GM08714 (cell line): ENCODE results near the gene PPP3CA.

Source experiments
- H3K4me3 ChIP-seq: fragments of 200-500 bp; sonication (Bioruptor generic); 2 replicates; pipeline ENCODE4 v1.5.1; 2014; ENCODE audit warnings: mild to moderate bottlenecking, low read length, inconsistent platforms
- ZNF274 ChIP-seq: IDR thresholded peaks from 2 replicates; pipeline ENCODE4 v1.6.1; 2012; ENCODE audit warnings: mild to moderate bottlenecking, low read depth, low read length

The PPP3CA gene

DNA sequence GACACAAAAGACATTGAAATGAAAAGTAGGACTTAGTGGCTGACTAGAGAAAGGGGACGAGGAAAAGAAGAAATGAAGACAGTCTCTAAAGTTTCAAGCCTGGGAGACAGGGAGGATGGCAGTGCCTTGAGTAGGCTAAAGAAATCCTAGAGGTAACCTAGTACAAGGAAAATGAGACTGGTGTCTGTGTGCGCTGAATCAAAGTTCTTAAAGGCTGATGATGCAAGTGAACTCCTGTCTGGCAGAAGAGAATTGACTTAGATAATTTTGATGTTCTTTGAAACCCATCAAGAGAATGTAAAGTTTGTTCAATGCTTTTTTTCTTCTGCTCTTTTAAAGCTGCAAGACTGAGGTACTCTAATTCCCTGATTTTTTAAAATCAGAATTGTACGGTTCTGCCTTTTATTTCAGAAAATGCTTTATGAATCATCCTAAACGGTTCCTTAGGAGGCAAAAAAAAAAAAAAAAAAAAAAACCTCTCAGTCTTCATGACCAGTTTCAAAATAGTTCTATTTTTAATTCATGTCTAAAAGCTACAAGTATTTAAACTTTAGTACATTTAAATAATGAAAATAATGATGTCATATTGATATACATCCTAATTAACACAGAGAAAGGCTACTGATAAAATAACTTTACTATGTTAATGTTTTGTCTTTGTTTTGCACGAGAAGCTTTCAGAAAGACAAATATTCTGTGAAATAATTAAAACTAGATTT is 189.8 kb downstream of the PPP3CA start:
- H3K4me3 ChIP-seq, result no peak overlapping the region
- TF ChIP-seq ZNF274, result no peak

DNA sequence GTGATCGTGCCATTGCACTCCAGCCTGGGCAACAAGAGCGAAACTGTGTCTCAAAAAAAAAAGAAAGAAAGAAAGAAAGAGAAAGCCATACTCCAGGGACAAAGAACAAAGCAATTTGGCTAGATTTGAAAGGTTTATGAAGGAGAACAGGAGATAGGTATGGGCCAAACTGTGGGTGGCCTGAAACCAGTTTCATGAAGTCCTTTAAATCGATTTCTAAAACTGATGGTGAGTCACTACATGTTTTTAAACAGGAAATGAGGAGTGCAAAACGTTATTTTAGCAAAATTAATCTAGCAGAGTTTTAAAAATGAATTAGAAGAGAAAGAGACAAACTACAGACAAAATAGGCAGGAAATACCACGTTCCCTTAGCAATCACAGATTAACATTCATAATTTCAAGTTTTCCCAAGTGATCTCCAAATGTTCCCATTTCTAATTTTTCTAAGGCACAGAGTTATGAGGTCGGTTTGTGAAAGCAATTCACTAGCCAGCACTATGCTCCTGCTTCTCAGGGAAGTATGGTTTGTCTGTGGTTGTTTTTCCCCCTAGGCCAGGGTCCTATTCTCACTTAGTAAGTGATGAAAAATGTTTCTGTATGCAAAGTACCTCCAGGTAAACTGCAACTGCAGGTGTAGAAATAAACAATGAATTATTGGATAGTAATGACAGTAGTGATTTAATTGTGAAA is 190.6 kb downstream of the PPP3CA start:
- TF ChIP-seq ZNF274, result no peak
- no peak overlapping the region for H3K4me3 ChIP-seq

DNA sequence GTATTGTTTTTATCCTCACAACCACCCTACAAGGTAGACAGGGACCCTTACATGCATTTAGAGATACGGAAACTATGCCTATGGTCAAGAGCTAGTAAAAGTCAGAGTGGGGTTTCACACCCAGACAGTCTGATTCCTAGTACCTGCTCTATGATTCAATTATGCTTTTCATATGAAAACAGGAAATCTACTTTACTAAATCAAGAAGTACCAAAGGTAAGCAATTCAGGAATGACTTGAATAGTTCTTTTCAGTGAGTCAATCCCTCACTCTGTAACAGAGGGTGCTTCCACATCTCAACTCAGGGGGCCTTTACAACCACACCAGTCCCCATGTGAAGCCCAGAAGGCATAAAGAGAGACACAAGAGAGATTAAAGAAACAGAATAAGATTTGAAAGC is 191.4 kb downstream of the PPP3CA start:
- no peak overlapping the region for H3K4me3 ChIP-seq
- no peak for TF ChIP-seq ZNF274

DNA sequence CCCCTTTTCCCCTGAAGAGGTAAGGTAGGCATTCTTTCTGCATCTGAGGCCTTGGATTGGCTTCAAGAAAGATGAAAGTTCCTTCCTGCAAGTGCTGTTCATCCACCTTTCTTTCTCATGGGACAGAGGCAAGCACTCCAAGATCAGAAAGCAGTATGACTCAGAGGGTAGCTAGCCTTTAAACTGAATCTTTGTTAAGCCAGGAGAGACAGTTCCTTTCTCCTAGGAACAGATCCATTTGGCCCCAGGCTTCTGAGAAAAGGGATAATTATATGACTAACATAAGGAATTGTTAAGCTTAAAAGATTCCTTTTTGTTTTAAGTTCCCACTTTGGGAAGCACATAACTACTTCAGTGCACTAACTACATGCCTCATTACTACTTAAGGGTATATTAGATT is 192.0 kb downstream of the PPP3CA start:
- no peak overlapping the region for H3K4me3 ChIP-seq
- no peak for TF ChIP-seq ZNF274

DNA sequence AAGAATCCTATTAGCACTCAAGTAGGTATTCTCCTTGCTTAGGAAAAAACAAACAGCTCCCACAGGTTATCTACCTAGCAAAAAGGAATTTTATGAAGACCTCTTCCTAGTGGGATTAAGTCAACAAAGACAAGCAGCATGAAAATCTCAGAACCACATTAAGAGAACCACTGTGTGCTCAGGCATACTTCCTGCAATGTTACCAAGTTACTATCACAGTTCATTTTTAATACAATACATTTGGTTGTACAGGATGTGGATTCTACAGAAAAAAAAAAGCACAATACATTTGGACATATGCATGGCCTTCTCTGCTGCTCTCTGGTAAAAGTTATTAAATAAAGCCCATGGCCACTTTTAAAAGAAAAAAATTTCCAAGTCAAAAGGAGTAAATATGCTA is 193.7 kb downstream of the PPP3CA start:
- TF ChIP-seq ZNF274, result no peak
- H3K4me3 ChIP-seq, result no peak overlapping the region

DNA sequence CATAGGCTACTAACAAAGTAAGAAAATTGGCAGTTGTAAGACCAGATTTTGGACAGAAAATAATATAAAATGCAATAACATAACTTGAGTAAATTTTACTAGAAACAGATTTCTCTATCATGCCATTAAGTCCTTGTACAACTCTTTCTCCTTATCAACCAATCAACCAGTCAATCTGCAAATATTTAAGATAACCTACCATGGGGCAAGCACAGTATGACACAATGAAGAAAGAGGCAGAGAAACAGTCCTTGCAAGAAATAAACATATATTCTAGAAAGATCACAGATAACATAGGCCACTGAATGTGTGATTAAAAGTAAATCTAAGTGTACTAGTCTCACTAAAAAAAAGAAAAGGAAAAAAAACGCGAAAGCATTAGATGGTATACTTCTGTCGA is 194.8 kb downstream of the PPP3CA start:
- no peak for TF ChIP-seq ZNF274
- H3K4me3 ChIP-seq, result no peak overlapping the region

DNA sequence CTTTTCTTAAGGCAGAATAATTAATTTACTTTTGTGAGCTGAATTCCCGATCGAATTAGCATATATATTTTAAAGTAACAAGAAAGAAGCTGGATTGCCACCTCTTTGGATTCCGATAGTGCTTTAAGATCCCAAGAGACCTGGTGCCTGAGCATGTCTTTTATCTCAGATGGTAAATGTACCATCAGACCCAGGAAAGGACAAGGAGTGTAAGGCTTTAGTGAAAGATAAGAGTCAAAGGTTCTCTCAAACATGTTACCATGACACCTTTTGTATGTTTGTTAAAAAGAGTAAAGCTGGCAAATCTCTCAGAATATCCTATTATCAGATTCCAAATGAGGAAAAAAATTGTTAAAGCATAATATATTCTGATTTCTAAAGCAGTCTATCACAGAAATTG is 198.8 kb downstream of the PPP3CA start:
- H3K4me3 ChIP-seq, result no peak overlapping the region
- no peak for TF ChIP-seq ZNF274

DNA sequence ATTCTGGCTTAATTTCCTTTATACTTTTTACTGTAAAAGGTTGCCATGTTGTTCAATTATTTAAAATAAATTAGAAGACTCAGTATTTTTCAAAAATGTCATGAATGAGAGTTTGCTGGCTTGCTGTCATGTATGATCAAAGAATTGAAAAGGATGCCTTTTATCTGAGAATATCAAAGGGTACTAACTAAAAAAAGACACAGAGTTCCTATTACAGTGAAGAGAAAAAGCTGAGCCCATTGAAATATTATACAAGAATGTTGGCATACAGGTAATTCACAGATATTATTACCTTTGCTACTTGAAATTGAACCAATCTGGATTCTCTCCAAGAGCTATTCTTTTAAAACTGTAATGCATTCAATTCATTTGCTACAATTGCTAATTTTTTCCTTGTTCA is 200.0 kb downstream of the PPP3CA start:
- TF ChIP-seq ZNF274, result no peak
- no peak overlapping the region for H3K4me3 ChIP-seq

DNA sequence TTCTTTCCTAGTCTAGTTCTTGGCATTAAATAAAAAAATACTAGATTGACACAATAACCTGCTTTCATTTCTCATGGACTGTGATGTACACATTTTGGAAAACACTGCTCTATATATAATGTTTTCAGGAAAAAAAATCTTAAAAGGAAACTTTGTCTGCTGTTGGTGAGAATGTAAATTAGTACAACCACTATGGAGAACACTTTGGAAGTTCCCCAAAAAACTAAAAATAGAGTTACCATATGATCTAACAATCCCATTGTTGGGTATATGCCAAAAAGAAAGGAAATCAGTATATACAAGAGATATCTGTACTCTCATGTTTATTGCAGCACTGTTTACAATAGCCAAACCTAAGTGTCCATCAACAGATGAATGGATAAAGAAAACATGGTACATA is 202.3 kb downstream of the PPP3CA start:
- H3K4me3 ChIP-seq, result no peak overlapping the region
- no peak for TF ChIP-seq ZNF274

DNA sequence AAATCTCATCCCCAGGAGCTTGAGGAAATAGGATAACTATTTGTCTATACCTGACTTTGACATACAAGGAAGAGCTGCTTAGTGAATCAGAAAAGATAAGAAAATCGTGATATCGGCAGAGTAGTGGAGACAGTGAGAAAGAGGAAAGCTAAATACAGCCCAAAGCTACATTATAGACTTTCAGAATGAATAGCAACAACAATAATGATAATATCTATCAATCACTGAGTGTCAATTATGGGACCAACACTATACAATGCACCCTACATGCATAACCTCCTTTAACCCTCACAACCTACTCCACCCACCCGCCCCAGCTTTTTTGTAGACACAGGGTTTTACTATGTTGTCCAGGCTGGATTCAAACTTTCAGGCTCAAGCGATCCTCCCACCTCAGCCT is 205.1 kb downstream of the PPP3CA start:
- no peak for TF ChIP-seq ZNF274
- H3K4me3 ChIP-seq, result no peak overlapping the region

DNA sequence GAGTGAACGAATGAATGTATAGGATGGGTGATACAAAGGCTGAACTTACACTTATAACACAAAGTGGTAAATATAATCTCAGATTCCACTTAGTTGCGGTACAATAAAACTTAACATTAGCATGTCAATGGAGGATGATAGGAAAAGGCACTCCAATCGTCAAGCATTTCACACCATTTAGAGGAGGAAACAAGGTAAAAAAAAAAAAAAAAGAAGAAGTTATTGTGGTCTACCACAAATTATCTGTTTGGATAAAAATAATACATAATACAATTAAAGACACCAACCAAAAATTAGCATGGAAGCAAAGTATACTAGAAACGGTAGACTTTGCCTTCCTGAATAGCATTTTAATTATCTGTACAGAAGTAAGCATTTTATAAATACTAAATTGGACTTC is 205.5 kb downstream of the PPP3CA start:
- no peak overlapping the region for H3K4me3 ChIP-seq
- no peak for TF ChIP-seq ZNF274

DNA sequence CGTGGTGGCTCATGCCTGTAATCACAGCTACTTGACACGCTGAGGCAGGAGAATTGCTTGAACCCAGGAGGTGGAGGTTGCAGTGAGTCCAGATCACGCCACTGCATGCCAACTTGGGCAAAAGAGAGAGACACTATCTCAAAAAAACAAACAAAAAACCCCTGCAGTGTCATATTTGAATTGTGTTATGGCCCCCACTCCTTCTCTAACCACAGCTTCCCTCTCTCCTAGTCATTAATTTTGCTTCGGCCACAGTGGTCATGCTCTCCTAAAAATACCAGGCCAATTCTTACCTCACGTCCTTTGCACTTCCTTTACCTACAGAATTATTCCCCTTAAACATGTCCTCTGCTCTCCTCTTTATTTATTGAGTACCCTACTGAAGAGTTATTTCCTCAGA is 206.1 kb downstream of the PPP3CA start:
- H3K4me3 ChIP-seq, result no peak overlapping the region; the same call in 1 of the 2 replicates
- no peak for TF ChIP-seq ZNF274

DNA sequence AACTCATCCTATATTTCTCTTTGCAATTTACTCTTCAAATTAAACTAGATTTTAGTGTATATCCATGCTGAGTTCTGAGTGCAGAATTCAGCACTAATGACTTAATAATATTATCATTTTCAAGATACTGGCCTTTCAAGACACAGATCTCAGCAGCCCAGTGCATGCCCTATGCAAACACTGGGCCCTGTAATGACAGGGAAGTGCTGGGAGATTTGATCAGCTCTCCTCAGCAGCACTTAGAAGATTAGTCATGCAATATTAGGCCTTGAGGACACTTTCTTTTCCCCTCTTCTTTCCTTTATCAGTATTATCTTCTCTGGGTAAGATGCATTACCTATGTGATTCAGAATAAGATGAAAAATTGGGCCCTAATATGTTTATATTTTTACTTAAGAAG is 207.1 kb downstream of the PPP3CA start:
- no peak overlapping the region for H3K4me3 ChIP-seq
- no peak for TF ChIP-seq ZNF274

DNA sequence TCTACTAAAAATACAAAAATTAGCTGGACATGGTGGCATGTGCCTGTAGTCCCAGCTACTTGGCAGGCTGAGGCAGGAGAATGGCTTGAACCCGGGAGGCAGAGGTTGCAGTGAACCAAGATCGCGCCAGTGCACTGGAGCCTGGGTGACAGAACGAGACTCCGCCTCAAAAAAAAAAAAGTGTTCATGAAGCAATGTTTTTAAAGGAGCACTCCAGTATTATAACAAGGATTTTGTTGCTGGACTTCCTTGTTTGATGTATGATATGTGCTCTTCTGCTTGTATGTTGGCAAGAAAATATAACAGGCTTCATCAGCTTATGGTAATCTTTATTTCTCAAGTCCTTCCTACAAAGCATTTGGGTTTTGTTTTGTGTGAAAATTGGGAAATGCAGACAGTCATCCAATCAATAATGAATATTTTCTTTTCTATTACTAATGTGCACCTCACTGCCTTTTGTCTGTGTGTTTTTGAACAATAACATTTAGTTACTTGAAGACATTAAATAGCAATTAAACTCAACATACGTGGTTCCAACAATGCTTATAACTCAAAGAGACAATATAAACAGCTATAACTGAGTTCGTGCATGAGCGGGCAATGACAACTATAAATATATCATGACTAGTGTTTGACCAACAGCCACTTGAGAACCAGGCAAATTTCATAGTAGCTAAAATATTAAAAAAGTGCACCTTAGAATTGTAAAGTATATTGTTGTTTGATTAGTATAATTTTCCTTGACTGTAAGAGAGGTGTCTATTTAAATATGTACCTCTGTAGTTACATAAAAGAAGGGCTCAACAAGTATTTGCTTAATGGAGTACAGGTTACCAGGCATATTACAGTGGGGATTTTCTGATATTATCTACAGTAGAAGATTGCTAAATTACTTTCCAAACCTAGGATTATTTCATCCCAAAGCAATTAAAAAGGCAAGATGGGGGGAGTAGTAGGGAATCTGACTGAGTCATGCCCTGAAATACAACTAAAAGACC is 210.7 kb downstream of the PPP3CA start:
- no peak overlapping the region for H3K4me3 ChIP-seq
- no peak for TF ChIP-seq ZNF274
